Fibroblast of the aortic adventitia (primary cell): Measurements from ENCODE around the gene MYO5B. TPM values are rescaled to one million over a fixed set of nuclear protein-coding genes. Genes with fewer than 3 reads are reported as not detected.

ENCODE experiments used
- DNase-seq: peaks from one replicate; pipeline ENCODE4 v3.0.0-alpha.2; 2010; ENCODE audit warnings: low read depth
- H3K4me3 ChIP-seq: 2 replicates; pipeline ENCODE4 v1.5.1; 2011; ENCODE audit warnings: low read depth, mild to moderate bottlenecking, control low read depth, low read length, moderate library complexity
- total RNA-seq: library from RNA; depleted of rRNA; stranded (reverse); fragments of >200 nt; gene quantifications from 2 replicates; pipeline ENCODE4 v1.2.3, GENCODE V29; 2012; ENCODE audit warnings: low replicate concordance
- TF ChIP-seq, protein P1 (sequence below): IDR thresholded peaks from 2 replicates; pipeline ENCODE4 v1.5.1; 2011; ENCODE audit warnings: mild to moderate bottlenecking, low read length, control low read depth, inconsistent platforms; ENCODE audit not compliant: insufficient read depth

Gene MYO5B
- total RNA-seq, 1 donor, result 0.09 TPM

DNA sequence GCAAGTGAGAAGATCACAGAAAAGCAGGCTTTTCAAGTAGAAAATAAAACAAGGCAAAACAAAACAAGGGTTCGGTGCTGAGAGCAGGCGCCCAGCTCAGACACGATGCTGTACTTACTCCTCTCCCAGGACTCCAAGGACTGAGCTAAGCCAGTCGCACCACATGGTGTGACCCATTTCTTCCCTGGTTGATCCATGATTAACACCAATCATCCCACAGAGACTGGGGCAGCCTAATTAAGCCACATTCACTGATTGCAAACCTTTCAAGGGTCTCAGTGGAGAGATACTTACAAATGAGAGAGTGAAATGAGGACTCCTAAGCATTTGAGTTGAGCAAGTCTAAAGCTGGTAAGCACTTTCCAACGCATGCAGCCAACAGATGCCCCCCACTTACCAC, 155.2 kb downstream of the MYO5B start:
- no peak for DNase-seq
- TF ChIP-seq, protein P1, sequence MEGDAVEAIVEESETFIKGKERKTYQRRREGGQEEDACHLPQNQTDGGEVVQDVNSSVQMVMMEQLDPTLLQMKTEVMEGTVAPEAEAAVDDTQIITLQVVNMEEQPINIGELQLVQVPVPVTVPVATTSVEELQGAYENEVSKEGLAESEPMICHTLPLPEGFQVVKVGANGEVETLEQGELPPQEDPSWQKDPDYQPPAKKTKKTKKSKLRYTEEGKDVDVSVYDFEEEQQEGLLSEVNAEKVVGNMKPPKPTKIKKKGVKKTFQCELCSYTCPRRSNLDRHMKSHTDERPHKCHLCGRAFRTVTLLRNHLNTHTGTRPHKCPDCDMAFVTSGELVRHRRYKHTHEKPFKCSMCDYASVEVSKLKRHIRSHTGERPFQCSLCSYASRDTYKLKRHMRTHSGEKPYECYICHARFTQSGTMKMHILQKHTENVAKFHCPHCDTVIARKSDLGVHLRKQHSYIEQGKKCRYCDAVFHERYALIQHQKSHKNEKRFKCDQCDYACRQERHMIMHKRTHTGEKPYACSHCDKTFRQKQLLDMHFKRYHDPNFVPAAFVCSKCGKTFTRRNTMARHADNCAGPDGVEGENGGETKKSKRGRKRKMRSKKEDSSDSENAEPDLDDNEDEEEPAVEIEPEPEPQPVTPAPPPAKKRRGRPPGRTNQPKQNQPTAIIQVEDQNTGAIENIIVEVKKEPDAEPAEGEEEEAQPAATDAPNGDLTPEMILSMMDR, result no peak
- H3K4me3 ChIP-seq, result no peak overlapping the region

DNA sequence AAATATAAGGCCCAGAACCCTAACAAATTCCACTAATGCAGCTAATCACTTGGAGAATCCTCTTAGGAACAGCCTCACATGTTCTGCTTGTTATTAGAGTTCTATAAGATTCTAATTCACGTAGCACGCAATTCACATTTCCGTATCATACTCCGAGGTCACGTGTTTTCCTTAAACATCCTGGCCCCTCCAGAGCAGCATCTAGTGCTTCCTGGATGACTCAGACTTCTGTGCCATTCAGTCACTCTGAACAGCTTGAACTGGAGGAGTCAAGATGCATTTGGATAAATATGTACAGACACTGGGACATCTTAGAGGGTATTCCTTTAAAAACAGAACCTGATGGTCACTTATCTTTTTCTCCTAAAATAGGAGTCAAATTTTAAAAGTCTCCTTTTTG, 156.5 kb downstream of the MYO5B start:
- no peak overlapping the region for H3K4me3 ChIP-seq
- DNase-seq, result peak; percentile 3
- TF ChIP-seq, protein P1, result no peak

DNA sequence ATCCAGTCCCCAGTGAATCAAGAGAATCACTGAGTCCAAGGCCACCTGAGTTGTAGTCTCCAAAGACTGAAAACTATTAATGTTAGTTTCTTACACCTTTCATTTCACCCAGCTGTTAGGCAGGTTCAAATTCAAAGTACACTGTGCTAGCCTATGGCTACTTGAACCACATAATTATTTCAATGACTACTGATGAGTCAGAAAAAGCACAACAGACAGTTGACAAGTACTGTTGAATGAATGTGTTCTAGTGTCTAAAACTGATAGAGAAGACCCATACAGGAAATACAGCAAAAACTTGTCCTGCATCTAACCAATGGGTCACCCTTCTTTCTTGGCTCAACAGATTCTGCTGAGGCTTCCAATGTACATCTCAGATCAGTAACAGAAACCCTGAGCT, 160.9 kb downstream of the MYO5B start:
- no peak for DNase-seq
- no peak overlapping the region for H3K4me3 ChIP-seq
- TF ChIP-seq, protein P1, result no peak

DNA sequence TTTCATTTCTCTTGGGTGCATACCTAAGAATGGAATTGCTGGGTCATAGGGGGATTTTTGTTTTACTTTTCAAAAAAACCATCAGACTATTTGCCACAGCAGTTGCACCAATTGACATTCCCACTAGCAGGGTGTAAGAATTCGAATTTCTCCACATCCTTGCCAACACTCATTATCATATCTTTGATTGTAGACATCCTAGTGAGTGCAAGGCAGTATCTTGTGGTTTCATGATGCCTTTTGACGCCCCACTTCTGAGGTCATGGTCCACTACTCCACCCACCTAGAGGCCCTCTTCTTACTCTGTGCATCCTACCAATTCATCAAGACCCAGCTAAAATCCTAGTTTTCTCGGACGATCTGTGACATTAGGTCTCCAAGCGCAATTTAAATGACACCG, 161.9 kb downstream of the MYO5B start:
- no peak for DNase-seq
- no peak overlapping the region for H3K4me3 ChIP-seq
- TF ChIP-seq, protein P1, result no peak

DNA sequence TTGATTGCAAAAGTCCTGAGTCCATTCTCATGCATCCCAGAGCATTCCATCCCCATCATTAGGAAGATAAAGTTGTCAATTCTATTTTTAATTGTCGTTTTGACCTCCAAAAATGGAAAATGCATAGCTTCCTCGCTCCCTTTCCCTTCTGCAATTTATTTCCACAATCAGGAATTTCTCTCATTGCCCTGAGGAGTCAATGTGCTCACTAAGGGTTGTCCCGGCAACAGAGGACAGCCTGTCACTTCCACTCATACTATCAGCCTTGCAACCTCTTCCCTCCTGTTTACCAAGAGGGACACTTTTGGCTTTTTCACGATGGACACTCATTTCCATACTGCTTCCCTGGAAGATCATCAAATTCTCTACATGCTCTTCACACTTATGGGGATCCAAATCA, 164.8 kb downstream of the MYO5B start:
- H3K4me3 ChIP-seq, result no peak overlapping the region
- TF ChIP-seq, protein P1, result no peak
- no peak for DNase-seq

DNA sequence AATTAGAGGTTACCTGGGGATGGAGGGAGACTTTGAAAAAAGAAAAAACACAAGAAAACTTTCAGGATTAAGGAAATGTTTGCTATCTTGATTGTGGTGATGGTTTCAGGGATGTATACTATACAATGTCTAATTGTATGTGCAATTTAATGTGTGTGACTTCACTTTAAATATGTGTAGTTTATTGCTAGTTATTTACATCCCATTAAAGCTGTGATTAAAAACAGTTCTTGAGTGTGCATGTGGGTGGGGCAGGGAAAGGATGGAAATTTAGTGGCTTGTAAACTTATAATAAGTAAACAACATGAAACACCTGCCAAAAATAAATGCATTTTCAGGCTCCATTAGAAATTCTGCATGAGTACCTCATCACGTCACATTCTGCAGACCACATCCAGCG, 167.0 kb downstream of the MYO5B start:
- H3K4me3 ChIP-seq, result no peak overlapping the region
- no peak for DNase-seq
- TF ChIP-seq, protein P1, result no peak

DNA sequence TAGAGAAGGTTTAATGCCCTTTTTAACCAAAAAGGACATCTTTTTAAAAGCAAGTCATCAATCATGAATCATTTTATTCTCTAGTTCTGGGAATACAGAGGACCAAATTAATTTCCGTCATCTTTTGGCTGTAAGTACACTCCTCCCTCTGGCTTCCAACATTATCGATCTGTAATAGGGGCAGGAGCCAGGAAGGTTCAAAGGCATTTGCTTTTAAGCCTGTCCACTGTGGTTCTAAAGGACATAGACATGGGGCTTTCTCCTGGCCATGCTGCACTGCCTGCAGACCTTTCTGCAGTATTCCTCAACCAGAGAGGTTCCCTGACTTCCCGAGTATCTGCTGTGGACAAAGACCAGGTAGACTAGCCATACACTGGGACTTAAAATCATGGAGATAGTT, 170.5 kb downstream of the MYO5B start:
- H3K4me3 ChIP-seq, result no peak overlapping the region
- no peak for DNase-seq
- TF ChIP-seq, protein P1, result no peak
